Non-pigmented ciliary epithelial cell (primary cell): ENCODE measurements around the gene TMEM223.
"Not testable (repeated sequence)": the region's sequence is repeated elsewhere in the genome, so short reads cannot be mapped to it uniquely, and the experiment has no call there.

Experiments
- DNase-seq: peaks from one replicate; pipeline ENCODE4 v3.0.0-alpha.2; 2010; ENCODE audit warnings: low read depth

The TMEM223 gene

GRCh38 chr11:62799486-62799885 lies 7.7 kb upstream of the TMEM223 start:
- DNase-seq: no peak

- DNase-seq: no peak
These were observed 4.5 kb upstream of the TMEM223 start for GRCh38 chr11:62796281-62796680.

GRCh38 chr11:62794201-62794775 lies 2.5 kb upstream of the TMEM223 start:
- no peak for DNase-seq

- no peak for DNase-seq
These were observed 383 bp upstream of the TMEM223 start for GRCh38 chr11:62792202-62792575.

GRCh38 chr11:62789576-62789975 lies 2.2 kb downstream of the TMEM223 start:
- no peak for DNase-seq

GRCh38 chr11:62788991-62789390 lies 2.8 kb downstream of the TMEM223 start:
- DNase-seq: no peak

- DNase-seq: peak; percentile 93
These were observed 4.6 kb downstream of the TMEM223 start, which contains the start of gene TMEM179B for GRCh38 chr11:62787005-62787759. Gene TMEM179B (plus strand): TSS chr11:62787402. CDS start chr11:62787432, 30 bp downstream.

GRCh38 chr11:62786318-62787004 lies 5.3 kb downstream of the TMEM223 start:
- DNase-seq: no peak

- no peak for DNase-seq
These were observed 9.1 kb downstream of the TMEM223 start for GRCh38 chr11:62782753-62783152.

GRCh38 chr11:62778441-62778840 lies 13.4 kb downstream of the TMEM223 start:
- no peak for DNase-seq

- DNase-seq: no peak
These were observed 14.4 kb downstream of the TMEM223 start for GRCh38 chr11:62777389-62777788.

- DNase-seq: no peak
These were observed 16.2 kb downstream of the TMEM223 start for GRCh38 chr11:62775646-62776045.

GRCh38 chr11:62774407-62774806 lies 17.4 kb downstream of the TMEM223 start:
- no peak for DNase-seq

- peak; percentile 80 for DNase-seq
These were observed 20.4 kb downstream of the TMEM223 start, which contains the start of gene TAF6L for GRCh38 chr11:62771144-62772021. Gene TAF6L (plus strand): TSS chr11:62771396. CDS start chr11:62775784, 4,388 bp downstream.

- DNase-seq: no peak
These were observed 21.0 kb downstream of the TMEM223 start for GRCh38 chr11:62770778-62771143.

- not testable (repeated sequence) for DNase-seq
These were observed 31.0 kb downstream of the TMEM223 start for GRCh38 chr11:62760867-62761227.

- DNase-seq: no peak
These were observed 33.7 kb downstream of the TMEM223 start for GRCh38 chr11:62757846-62758788.

GRCh38 chr11:62755086-62755615 lies 36.7 kb downstream of the TMEM223 start:
- no peak for DNase-seq

- peak; percentile 99 for DNase-seq
These were observed 37.8 kb downstream of the TMEM223 start, which contains the start of gene ZBTB3 for GRCh38 chr11:62753736-62754603. Gene ZBTB3 (minus strand): TSS chr11:62754160. CDS start chr11:62753664, 496 bp downstream.
